Measurements from ENCODE around the gene SART3.

Gene SART3

GRCh38 chr12:108572166-108572790, 11.3 kb upstream of the SART3 start:
- no peak overlapping the region for H3K4me3 ChIP-seq (ENCODE audit: low read length)
- TF ChIP-seq CTCF (IDR thresholded peaks at IDR 0.05; ENCODE audit: insufficient read depth, low read depth, low read length, missing control alignments): no peak
- no peak for DNase-seq (ENCODE audit: low read depth)

DNA sequence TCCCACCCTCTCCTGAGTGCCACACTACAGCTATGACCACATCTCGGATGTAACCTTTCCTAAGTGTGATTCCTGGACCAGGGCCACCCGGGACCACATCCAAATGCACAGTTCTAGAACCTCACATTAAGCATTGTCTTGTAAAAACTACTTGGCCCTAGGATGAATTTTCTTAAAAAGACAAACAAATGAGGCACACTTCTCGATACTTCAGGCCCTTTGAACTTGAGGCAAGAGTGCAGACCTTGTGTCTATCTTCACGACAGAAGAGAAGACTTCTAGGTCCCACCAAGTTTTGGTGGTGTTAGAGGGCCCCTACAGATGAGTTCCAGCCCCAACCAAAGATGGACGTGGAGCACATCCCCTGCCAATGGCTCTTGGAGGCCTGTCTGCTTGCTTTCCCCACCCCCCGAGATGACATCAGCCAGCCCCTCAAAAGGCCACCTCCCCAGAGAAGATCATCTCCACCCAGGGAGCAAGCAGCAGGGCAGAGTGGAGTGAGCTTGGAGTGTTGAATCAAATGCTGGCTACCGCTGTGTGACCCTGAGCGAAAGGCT, 10.7 kb upstream of the SART3 start:
- H3K4me3 ChIP-seq (ENCODE audit: low read length): no peak overlapping the region
- DNase-seq (ENCODE audit: low read depth): no peak
- TF ChIP-seq CTCF (IDR thresholded peaks at IDR 0.05; ENCODE audit: insufficient read depth, low read depth, low read length, missing control alignments): no peak

GRCh38 chr12:108570743-108571608, 10.0 kb upstream of the SART3 start:
- DNase-seq (ENCODE audit: low read depth): peak; percentile 38
- no peak overlapping the region for H3K4me3 ChIP-seq (ENCODE audit: low read length)
- TF ChIP-seq CTCF (IDR thresholded peaks at IDR 0.05; ENCODE audit: insufficient read depth, low read depth, low read length, missing control alignments): peak; percentile 22

DNA sequence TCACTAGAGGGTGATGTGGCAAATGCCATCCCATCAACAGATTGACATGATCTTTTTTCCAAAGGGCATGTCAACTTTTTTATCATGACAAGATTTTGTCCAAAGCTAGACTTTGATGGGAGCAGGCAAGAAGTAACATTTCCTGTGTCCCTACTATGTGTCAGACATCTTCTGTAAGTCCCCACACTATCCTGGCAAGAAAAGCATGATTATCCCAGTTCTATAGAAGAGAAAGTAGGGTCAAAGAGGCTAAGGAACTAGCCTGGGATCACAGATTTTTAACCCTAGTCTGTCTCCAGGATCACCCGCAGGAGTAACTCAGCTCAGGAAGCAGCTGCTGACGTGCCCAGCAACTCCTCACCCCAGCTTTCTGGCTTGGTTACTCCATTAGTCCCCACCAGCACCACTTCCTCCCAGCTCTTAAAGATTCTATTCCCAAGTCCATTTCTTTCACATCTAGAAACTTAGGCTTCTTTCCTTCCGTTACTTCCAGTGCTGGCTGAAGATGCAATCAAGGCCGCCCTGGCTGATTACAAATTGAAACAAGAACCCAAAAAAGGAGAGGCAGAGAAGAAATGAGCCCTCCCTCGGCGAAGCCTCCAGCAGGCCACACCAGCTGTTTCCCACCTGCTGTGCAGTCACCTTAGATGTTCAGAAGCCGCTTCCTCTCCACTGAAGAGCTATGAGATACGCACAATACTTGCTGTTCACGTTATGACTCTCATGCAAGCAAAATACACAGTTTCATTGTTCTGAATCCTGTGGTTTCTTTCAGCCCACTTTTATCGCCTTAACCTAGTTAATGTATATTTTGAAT, 7.6 kb upstream of the SART3 start:
- H3K4me3 ChIP-seq (ENCODE audit: low read length): no peak overlapping the region

GRCh38 chr12:108567406-108568337, 6.7 kb upstream of the SART3 start:
- TF ChIP-seq CTCF (IDR thresholded peaks at IDR 0.05; ENCODE audit: insufficient read depth, low read depth, low read length, missing control alignments): no peak
- no peak for DNase-seq (ENCODE audit: low read depth)
- no peak overlapping the region for H3K4me3 ChIP-seq (ENCODE audit: low read length)

More for the DNA sequence above, 7.6 kb upstream of the SART3 start:
- no peak for DNase-seq (ENCODE audit: low read depth)
- no peak for TF ChIP-seq CTCF (IDR thresholded peaks at IDR 0.05; ENCODE audit: insufficient read depth, low read depth, low read length, missing control alignments)

DNA sequence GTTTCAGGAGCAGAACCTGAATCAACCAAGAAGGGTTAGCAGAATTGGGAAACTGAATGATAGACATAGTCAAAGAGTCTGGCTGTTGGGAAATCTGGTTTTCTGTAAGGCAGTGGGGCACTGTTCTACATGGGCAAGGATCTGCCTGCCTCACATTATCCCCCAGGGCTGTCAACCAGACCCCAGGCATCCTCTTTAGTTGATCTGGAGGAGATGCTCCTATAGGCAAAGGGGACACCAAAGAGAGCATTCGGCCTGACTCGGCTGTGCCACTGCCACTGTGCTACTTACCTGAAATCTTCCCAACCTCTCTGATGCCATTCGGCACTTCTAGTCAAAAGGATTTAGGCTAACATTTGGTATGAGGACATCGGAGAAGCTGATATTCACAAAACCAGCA, 5.5 kb upstream of the SART3 start:
- TF ChIP-seq CTCF (IDR thresholded peaks at IDR 0.05; ENCODE audit: insufficient read depth, low read depth, low read length, missing control alignments): no peak
- no peak for DNase-seq (ENCODE audit: low read depth)
- no peak overlapping the region for H3K4me3 ChIP-seq (ENCODE audit: low read length)

Data from epithelial cell of esophagus (primary cell).